ENCODE results near the gene SLFN12L.
"Not testable (repeated sequence)": the region's sequence is repeated elsewhere in the genome, so short reads cannot be mapped to it uniquely, and the experiment has no call there.

SLFN12L gene

GRCh38 chr17:35542990-35543389 lies 5.5 kb upstream of the SLFN12L start:
- no peak for DNase-seq (ENCODE audit: low read depth)

GRCh38 chr17:35541434-35541833 lies 4.0 kb upstream of the SLFN12L start:
- no peak for DNase-seq (ENCODE audit: low read depth)

DNA sequence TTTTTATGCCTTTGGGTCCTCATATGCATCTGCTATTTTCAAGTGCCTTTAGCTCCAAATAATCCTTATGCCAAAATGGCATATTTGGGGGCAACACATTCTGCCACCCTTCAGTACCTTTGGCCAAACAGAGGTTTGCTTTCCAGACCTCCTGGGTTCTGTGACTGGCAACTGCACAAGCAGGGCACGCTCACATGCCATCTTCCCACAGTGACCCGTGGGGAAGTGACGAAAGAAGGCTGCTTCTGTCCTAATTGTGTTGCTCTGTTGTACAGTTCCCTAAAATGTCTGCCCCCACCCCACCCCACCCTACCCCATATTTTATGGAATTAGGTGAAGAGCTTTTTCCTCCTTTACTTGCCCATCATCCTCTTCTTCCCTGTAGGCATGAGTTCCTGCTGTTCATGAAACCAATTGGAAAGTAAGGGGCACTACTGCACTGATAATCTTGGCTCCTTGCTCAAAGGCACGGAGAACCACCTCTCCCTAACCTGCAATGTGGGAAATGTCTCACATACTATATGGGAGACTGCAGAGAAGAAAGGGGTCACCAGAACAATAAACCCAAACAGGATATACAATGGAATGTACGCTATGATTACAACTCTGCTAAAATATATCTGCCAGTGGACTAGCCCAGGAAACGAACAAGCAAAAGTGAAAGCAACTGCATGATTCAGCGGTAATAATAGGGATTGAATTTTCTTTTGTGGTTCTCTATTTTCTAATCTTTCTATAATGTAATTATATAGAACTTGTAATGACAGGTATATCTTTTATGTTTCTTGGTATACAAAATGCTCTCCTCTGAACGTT lies 3.3 kb upstream of the SLFN12L start:
- DNase-seq (ENCODE audit: low read depth): no peak

DNA sequence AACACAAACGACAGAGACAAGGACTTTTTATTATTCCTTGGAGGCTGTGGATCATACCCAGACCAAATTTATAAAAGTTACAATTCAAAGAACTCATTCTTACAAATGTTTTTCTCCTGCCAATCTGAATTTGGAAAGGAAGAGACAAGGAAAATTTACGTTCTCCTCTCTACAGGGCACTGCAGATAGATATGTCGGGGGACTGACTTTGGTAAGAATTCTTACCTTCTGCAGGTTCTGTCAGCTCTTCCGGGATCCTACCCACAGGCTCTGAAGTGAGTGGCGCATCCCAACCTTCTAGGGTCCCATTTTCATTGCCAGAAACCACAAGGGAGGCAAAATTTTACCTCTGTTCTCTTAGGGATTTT lies 2.2 kb upstream of the SLFN12L start:
- no peak for DNase-seq (ENCODE audit: low read depth)

DNA sequence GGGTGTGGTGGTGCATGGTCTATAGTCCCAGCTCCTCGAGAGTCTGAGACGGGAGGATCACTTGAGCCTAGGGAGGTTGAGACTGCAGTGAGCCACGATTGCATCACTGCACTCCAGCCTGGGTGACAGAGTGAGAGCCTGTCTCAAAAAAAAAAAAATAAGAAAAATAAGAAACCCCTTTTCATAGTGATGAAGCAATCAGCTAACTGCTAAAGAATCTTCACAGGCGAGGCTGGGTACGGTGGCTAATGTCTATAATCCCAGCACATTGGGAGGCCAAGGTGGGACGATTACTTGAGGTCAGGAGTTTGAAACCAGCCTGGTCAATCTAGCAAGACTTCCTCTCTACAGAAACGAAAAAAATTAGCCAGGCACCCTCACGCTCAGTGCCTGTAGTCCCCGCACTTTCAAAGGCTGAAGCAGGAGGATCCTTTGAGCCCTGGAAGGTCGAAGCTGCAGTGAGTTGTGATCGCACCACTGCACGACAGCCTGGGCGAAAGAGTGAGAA lies 760 bp downstream of the SLFN12L start:
- DNase-seq (ENCODE audit: low read depth): no peak

DNA sequence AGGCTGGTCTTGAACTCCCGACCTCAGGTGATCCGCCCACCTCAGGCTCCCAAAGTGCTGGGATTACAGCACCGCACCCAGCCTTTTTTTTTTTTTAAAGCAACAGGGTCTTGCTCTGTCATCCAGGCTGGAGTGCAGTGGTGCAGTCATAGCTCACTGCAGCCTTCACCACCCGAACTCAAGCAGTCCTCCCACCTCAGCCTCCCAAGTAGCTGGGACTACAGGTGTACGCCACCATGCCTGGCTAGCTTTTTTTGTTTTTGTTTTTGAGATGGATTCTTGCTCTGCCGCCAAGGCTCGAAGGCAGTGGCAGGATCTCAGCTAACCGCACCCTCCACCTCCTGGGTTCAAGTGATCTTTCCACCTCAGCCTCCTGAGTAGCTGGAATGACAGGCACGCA lies 2.1 kb downstream of the SLFN12L start:
- DNase-seq (ENCODE audit: low read depth): not testable (repeated sequence)

DNA sequence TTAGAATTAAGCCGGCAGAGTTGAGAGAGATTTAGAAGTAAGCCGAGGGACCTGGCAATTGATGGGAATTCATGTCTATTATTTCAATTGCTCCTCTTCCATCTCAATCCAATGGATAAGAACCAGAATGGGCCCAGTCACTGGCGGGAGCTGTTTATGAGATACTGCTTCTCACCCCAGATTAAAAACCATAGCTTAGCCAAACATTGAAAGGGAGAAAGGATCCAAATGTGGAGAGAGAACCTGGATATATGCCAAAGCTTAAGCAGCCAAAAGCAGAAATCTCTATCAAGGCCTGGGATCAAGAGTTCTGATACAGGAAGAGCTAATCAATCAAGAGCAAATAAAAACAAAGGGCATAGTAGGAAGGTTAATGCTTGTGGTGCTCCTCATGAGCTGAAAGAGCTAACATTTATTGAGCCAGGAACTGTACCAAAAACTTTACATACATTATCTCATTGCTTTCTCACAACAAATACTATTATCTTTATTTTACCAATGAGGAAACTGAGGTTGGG lies 2.8 kb downstream of the SLFN12L start:
- DNase-seq (ENCODE audit: low read depth): no peak

- no peak for DNase-seq (ENCODE audit: low read depth)
Measured at GRCh38 chr17:35531160-35531559, 6.3 kb downstream of the SLFN12L start.

GRCh38 chr17:35529866-35530265 lies 7.6 kb downstream of the SLFN12L start:
- DNase-seq (ENCODE audit: low read depth): no peak

DNA sequence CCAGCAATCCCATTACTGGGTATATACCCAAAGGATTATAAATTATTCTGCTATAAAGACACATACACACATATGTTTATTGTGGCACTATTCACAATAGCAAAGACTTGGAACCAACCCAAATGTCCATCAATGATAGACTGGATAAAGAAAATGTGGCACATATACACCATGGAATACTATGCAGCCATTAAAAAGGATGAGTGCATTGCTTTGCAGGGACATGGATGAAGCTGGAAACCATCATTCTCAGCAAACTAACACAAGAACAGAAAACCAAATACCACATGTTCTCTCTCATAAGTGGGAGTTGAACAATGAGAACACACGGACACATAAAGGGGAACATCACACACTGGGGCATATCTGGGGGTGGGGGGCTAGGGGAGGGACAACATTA lies 8.2 kb downstream of the SLFN12L start:
- DNase-seq (ENCODE audit: low read depth): not testable (repeated sequence)

DNA sequence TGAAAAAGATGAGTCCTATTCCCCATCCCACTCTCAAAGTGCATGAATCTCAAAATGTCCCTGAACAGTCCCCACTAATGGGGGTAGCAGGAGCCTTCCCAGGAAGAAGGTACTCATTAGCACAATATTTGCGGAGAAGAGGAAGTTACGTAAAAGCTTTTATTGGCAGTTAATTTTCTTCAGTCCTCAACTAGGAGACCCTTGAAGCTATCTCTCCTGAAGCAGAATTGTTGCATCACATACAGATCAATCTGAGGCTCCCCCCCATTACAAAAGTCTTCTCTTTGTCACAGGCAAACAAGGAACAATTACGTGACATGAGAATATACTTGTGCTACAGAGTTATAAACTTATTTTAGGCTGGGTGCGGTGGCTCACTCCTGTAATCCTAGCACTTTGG lies 14.2 kb downstream of the SLFN12L start:
- no peak for DNase-seq (ENCODE audit: low read depth)

DNA sequence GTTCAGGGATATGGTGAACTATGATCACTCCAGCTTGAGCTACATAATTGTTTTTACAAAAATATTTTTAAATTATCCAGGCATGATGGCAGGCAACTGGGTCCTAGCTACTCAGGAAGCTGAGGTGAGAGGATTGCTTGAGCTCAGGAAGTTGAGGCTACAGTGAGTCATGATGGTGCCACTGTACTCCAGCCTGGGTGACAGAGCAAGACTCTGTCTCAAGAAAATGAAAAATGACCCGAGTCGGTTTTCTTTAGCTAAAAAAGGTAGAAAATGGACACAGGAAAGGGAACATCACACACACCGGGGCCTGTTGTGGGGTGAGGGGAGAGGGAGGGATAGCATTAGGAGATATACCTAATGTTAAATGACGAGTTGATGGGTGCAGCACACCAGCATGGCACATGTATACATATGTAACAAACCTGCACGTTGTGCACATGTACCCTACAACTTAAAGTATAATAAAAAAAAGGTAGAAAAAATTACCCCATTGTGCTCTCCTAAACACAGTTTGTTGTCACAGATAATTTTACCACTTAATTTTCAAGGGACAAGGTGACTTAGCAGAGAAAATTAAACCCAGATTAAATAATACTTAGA lies 15.7 kb downstream of the SLFN12L start:
- not testable (repeated sequence) for DNase-seq (ENCODE audit: low read depth)

GRCh38 chr17:35521150-35521549 lies 16.3 kb downstream of the SLFN12L start:
- no peak for DNase-seq (ENCODE audit: low read depth)

DNA sequence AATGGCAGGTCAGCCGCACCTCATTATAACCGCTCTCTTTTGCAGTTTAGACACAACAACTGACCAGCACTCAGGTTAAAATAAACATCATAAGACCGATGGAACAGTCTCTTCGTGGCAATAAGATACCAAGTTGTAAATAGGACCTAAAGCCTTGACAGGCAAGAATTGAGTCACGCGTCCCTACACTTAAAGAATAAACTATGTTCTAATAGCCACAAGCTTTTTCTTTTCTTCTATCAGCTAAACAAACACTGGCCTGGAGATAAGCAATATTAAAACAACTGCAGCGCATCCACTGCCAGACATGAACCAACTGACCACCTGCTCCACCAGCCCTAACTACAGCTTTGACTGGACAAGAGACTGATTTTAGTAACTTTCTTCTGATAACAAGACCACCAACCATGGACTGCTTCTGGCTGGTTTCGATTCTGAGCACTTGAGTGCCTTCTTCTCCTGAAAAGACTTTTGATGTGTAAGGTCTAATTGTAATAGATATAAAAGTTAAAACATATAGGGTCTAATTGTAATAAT lies 17.5 kb downstream of the SLFN12L start:
- no peak for DNase-seq (ENCODE audit: low read depth)

DNA sequence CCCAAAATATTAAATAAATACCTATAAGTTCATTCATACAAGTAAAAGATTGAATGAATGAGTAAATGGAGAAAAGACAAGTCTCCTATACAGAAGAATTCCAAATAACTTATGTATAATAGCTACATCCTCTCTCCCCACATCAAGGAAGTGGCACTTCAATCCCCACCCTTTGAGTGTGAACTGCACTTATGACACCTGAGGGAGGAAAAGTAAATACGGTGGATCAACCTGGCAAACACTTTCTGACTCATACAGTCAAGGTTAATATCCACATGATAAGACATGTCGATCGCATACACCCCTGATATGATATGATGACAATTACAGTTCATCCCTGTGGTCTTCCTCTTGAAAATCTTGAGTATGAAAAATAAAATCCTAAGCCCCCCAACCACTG lies 18.0 kb downstream of the SLFN12L start:
- no peak for DNase-seq (ENCODE audit: low read depth)

- DNase-seq (ENCODE audit: low read depth): not testable (repeated sequence)
Measured at GRCh38 chr17:35518431-35518830, 19.0 kb downstream of the SLFN12L start.

DNA sequence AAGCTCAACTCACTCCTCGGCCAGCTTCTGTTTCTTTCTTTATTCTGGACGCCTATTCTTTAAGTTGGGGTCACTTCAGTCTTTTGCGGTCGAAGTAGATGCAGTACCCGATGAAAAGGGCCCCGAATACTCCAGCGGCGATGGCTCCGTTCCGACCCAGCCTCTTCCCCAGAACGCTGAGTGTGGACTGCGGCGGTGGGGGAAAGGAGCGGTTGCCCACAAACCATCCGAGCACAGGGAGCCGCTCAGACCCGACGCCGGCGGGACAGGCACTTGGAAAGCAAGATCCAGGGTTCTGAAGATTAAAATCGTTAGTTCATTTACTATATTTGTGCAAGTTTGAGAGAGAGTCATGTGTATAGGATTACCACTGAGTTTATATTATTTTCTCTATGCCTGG lies 22.5 kb downstream of the SLFN12L start:
- no peak for DNase-seq (ENCODE audit: low read depth)

DNA sequence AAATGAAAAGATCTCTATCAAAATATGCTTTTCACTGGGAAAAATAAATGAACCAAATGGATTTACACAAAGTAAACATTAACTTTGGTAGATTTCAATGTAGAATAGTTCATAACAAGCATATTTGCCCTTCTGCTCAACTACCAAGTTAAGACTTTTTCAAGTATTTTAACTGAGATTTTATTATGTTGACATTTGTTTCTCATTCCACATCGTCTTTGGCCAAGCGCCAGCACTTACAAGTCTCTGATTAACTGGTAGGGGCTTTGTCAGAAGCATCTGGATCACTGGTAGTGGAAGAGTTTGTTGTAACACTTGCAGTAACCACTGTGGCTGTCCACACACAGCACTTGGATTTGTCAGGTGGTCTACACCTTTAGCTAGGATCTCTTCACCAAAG lies 22.9 kb downstream of the SLFN12L start:
- DNase-seq (ENCODE audit: low read depth): no peak

DNA sequence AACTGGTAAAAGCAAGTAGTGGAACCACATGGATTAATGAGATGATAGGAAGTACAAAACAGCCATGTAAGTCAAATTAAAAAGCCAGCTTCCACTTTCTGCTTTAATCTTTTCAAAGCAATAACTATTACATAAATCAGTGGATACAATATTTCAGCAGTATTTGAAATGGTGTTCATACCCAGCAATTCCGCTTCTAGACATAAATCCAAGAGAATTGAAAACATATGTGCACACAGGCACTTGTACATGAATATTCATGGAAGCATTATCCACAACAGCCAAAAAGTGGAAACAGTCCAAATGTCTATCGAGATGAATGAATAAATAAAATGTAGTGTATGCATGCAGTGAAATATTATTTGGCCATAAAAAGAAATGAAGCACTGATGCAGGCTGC lies 27.4 kb downstream of the SLFN12L start:
- DNase-seq (ENCODE audit: low read depth): no peak

DNA sequence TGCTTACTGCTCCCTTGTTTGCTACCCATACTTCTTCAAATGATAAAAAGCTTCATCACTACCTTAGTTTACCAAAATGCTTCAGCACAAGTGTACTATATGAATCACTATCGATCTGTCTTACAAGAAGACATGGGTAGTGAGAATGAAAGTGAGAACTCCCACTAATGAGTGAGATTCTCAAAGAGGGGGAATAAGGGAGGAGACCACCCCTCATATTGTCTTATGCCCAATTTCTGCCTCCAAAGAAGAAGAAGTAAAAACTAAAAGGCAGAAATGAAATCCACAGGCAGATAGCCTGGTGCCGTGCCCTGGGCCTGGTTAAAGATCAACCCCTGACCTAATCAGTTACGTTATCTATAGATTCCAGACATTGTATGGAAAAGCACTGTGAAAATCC lies 29.8 kb downstream of the SLFN12L start:
- not testable (repeated sequence) for DNase-seq (ENCODE audit: low read depth)

DNA sequence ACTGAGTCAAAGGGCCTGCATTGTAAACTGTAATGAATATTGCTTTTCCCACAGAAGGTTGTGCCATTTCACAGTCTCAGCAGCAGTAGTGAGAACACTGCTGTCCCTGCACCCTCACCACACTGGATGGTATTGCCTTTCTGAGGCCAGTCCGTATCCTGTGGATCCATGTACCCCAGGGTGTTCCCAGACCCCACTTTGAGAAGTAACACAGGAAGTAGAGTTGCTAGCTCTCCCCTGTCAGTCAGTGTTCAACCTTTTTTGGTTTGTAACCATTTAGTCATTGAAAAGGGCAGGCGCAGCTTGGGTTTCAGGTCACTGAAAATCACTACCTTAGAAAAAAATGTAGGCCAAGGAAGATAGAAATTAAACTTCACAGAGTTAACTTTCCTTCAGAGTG lies 37.9 kb downstream of the SLFN12L start:
- DNase-seq (ENCODE audit: low read depth): no peak

DNA sequence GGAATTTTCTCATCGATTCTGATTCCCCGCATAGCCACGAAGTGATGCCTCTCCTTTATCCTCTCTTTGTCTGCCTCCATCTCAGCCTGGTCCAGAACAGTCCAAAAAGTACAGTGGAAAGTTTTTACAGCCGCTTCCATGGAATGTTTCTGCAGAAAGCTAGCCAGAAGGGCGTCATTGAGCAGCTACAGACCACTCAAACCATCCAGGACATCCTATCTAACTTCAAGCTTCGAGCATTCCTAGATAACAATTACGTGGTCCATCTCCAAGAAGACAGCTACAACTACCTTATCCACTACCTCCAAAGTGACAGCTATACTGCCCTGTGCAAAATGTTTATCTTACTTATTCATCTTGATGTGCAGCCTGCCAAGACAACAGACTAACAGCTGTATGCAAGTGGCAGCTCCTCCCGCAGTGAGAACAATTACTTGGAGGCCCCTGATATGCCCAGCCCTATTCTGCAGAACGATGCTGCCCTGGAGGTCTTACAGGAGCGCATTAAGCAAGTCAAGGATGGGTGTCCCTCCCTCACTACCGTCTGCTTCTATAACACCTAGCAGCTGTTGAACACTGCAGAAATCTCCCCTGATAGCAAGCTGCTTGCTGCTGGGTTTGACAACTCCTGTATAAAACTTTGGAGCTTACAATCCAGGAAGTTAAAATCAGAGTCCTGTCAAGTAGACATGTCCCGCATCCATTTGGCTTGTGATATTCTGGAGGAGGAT lies 38.9 kb downstream of the SLFN12L start:
- no peak for DNase-seq (ENCODE audit: low read depth)

Data from stimulated activated CD8-positive, alpha-beta memory T cell treated with anti-CD3 and anti-CD28 coated beads, Interleukin-4, amount 100 ng/mL, for 24 hours (primary cell).